Spleen (tissue), 7 donors: ENCODE measurements around the gene AOAH.

Experiments used
- POLR2A ChIP-seq, 3 donors: fragments of 450-650 bp; IDR thresholded peaks; one replicate each; pipeline ENCODE4 v1.5.1; 2017; ENCODE audit warnings: antibody characterized with exemption in 3 of 3, mild to moderate bottlenecking in 1 of 3
- POLR2AphosphoS5 ChIP-seq, 3 donors: sonication (generic); formaldehyde crosslinking; IDR thresholded peaks; one replicate each; pipeline ENCODE4 v1.5.1; 2017; ENCODE audit warnings: antibody characterized with exemption in 3 of 3
- TF ChIP-seq, protein P1 (sequence below), 11 experiments: fragments of 200-600 bp in 7 of 11; fragments of 450-650 bp in 4 of 11; sonication (generic) in 4 of 11; IDR thresholded peaks in 8 of 11; conservative IDR thresholded peaks in 3 of 11; 1 replicate in 7 of 11; 2 replicates in 4 of 11; pipeline versions ENCODE4 v1.4.0 to v1.8.0; 2016 to 2021; ENCODE audit warnings: antibody characterized with exemption in 11 of 11, inconsistent platforms in 4 of 11, mild to moderate bottlenecking in 1 of 11
- donor health status: DM: no; HTN: no; CAD: no; lungs with moderate emphysema.
- donor health status: DM: no; HTN: no; CAD: no.
- donor health status: DM: no; HTN: no; CAD: no.

DNA sequence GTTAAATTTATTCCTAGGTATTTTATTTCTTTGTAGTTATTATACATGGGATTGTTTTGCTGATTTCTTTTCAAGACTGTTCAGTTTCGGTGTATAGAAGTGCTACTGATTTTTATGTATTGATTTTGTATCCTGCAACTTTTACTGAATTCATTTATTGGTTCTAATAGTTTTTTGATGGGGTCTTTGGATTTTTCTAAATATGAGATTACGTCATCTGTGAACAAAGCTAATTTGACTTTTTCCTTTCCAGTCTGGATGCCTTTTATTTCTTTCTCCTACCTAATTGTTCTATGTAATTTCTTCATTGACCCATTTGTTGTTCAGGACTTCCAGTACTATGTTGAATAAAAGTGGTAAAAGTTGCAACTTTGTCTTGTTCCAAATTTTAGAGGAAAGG, 5.8 kb upstream of the AOAH start:
- TF ChIP-seq, protein P1, sequence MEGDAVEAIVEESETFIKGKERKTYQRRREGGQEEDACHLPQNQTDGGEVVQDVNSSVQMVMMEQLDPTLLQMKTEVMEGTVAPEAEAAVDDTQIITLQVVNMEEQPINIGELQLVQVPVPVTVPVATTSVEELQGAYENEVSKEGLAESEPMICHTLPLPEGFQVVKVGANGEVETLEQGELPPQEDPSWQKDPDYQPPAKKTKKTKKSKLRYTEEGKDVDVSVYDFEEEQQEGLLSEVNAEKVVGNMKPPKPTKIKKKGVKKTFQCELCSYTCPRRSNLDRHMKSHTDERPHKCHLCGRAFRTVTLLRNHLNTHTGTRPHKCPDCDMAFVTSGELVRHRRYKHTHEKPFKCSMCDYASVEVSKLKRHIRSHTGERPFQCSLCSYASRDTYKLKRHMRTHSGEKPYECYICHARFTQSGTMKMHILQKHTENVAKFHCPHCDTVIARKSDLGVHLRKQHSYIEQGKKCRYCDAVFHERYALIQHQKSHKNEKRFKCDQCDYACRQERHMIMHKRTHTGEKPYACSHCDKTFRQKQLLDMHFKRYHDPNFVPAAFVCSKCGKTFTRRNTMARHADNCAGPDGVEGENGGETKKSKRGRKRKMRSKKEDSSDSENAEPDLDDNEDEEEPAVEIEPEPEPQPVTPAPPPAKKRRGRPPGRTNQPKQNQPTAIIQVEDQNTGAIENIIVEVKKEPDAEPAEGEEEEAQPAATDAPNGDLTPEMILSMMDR (IDR thresholded peaks at IDR 0.05 in 8 of 11, conservative IDR thresholded peaks at IDR 0.05 in 3 of 11), result no peak
- TF ChIP-seq POLR2AphosphoS5 (IDR thresholded peaks at IDR 0.05) (no peak), POLR2A (IDR thresholded peaks at IDR 0.05) (no peak)
